CD4-positive, alpha-beta memory T cell (primary cell): ENCODE measurements around the gene CHI3L2. TPM values are rescaled to one million over a fixed set of nuclear protein-coding genes. Genes with fewer than 3 reads are reported as not detected.
A peak's percentile ranks its signal among the peaks of the same experiment; 100 is the strongest.

Source experiments
- CTCF ChIA-PET: fragments of 350-600 bp; sonication (Branson Sonifier 250); formaldehyde crosslinking; loops from one replicate; lab custom pipeline; 2021; ENCODE audit warnings: inconsistent platforms; ENCODE audit not compliant: partially characterized antibody; lab: Charles Lee
- POLR2A ChIA-PET: fragments of 350-600 bp; sonication (Branson Sonifier 250); formaldehyde crosslinking; loops from one replicate; lab custom pipeline; 2021; ENCODE audit not compliant: partially characterized antibody; lab: Charles Lee
- DNase-seq, 5 donors: peaks; one replicate each; pipeline versions ENCODE4 v3.0.0 to v3.0.0-alpha.2; 2020 to 2022; ENCODE audit warnings: mixed read lengths in 1 of 5
- H3K27ac ChIP-seq: one replicate; pipeline ENCODE4 v1.7.0; 2013; ENCODE audit warnings: low read depth, low read length
- H3K27me3 ChIP-seq: 2 replicates; pipeline ENCODE4 v1.7.0; 2013; ENCODE audit warnings: mild to moderate bottlenecking, low read length, moderate library complexity; ENCODE audit not compliant: insufficient read depth
- H3K36me3 ChIP-seq: 2 replicates; pipeline ENCODE4 v1.7.0; 2013; ENCODE audit warnings: mild to moderate bottlenecking, low read length, moderate library complexity; ENCODE audit not compliant: insufficient read depth
- H3K4me1 ChIP-seq: 2 replicates; pipeline ENCODE4 v1.7.0; 2013; ENCODE audit warnings: mild to moderate bottlenecking, low read length, moderate library complexity; ENCODE audit not compliant: insufficient read depth
- H3K4me3 ChIP-seq, 2 donors: one replicate each; pipeline ENCODE4 v1.7.0; 2013; ENCODE audit warnings: low read length in 2 of 2, mild to moderate bottlenecking in 1 of 2
- H3K9me3 ChIP-seq, 2 donors: one replicate each; pipeline ENCODE4 v1.7.0; 2013; ENCODE audit warnings: low read length in 2 of 2, control low read depth in 1 of 2; ENCODE audit not compliant: control insufficient read depth in 1 of 2
- H3K27ac Mint-ChIP-seq, 7 donors: one replicate each; pipeline ENCODE4 v1.8.0; 2020 to 2021; ENCODE audit warnings: mixed read lengths in 7 of 7, mild to moderate bottlenecking in 6 of 7, inconsistent platforms in 3 of 7, moderate library complexity in 3 of 7
- H3K27me3 Mint-ChIP-seq, 2 donors: one replicate each; pipeline ENCODE4 v1.8.0; 2020 to 2021; ENCODE audit warnings: mixed read lengths in 2 of 2
- H3K36me3 Mint-ChIP-seq, 2 donors: one replicate each; pipeline ENCODE4 v1.8.0; 2020 to 2021; ENCODE audit warnings: mixed read lengths in 2 of 2, inconsistent platforms in 1 of 2, mild to moderate bottlenecking in 1 of 2
- H3K4me1 Mint-ChIP-seq, 4 donors: one replicate each; pipeline ENCODE4 v1.8.0; 2020 to 2021; ENCODE audit warnings: mixed read lengths in 4 of 4, mild to moderate bottlenecking in 1 of 4
- H3K4me3 Mint-ChIP-seq, 8 donors: one replicate each; pipeline ENCODE4 v1.8.0; 2020 to 2021; ENCODE audit warnings: mixed read lengths in 8 of 8, mild to moderate bottlenecking in 7 of 8, moderate library complexity in 6 of 8, inconsistent platforms in 3 of 8
- H3K9me3 Mint-ChIP-seq, 8 donors: one replicate each; pipeline ENCODE4 v1.8.0; 2020 to 2021; ENCODE audit warnings: mixed read lengths in 8 of 8, mild to moderate bottlenecking in 5 of 8, inconsistent platforms in 3 of 8, moderate library complexity in 1 of 8
- intact Hi-C: fragments of 100-400 bp; cut with micrococcal nuclease; formaldehyde crosslinking; loops from one replicate; pipeline ENCODE4 v1.15.1; 2023
- polyA plus RNA-seq, 2 donors: library from polyadenylated mRNA; unstranded; fragments of 300-500 nt; fragmentation: Illumina TruSeq; gene quantifications; one replicate each; pipeline ENCODE4 v1.2.3, GENCODE V29; 2021
- total RNA-seq, 2 experiments: library from RNA; stranded (reverse); gene quantifications; one replicate each; pipeline ENCODE4 v1.2.3, GENCODE V29; 2021

Gene CHI3L2
- total and polyA plus RNA-seq, 4 experiments from 2014 or later = 1.7 to 18.2 (median 8.8) TPM

- Mint-ChIP-seq H3K27ac (no peak overlapping the region), H3K27me3 (peaks cover 15 to 27% of the 10 kb centered on the region in 2 donors), H3K9me3 (peaks cover under 1 to 8% (median 4%) of the 10 kb centered on the region in 8 donors), H3K36me3 (peaks cover 0 to 7% of the 10 kb centered on the region in 2 donors), H3K4me1 (peaks cover 11 to 28% (median 14%) of the 10 kb centered on the region in 4 donors), H3K4me3 (peak overlapping the region in 7 of 8 donors; percentile 22 to 77 (median 59))
- CTCF ChIA-PET = interaction anchor here (1.6 kb wide), 1 partner anchor 48 kb away, joined by 5 read pairs; no protein-coding TSS in a partner anchor
- Histone ChIP-seq H3K27ac (no peak overlapping the region), H3K9me3 (no peaks in the 10 kb centered on the region), H3K27me3 (peaks cover 9% of the 10 kb centered on the region), H3K36me3 (no peaks in the 10 kb centered on the region), H3K4me3 (no peak overlapping the region), H3K4me1 (peaks cover 16% of the 10 kb centered on the region)
- peak in 1 of 5 donors; percentile 3 for DNase-seq
- POLR2A ChIA-PET = interaction anchor here (1.0 to 1.4 kb wide), 3 partner anchors 72 to 178 kb away, joined by 3 read pairs; partner anchors contain the start of gene WDR77
- intact Hi-C loops = no loop called here
These were observed 43.4 kb downstream of the CHI3L2 start for GRCh38 chr1:111270771-111271463.

GRCh38 chr1:111271464-111271801 lies 43.9 kb downstream of the CHI3L2 start:
- Histone ChIP-seq H3K36me3 (no peaks in the 10 kb centered on the region), H3K4me1 (peaks cover 16% of the 10 kb centered on the region), H3K4me3 (no peak overlapping the region), H3K27ac (no peak overlapping the region), H3K27me3 (peaks cover 9% of the 10 kb centered on the region), H3K9me3 (no peaks in the 10 kb centered on the region)
- Mint-ChIP-seq H3K4me3 (peak overlapping the region in 6 of 8 donors; percentile 22 to 77 (median 60)), H3K36me3 (peaks cover 0 to 2% of the 10 kb centered on the region in 2 donors), H3K27me3 (peaks cover 15 to 27% of the 10 kb centered on the region in 2 donors), H3K4me1 (peaks cover 11 to 31% (median 16%) of the 10 kb centered on the region in 4 donors), H3K27ac (no peak overlapping the region), H3K9me3 (peaks cover 0 to 5% (median 1%) of the 10 kb centered on the region in 8 donors)
- DNase-seq = no peak
- POLR2A ChIA-PET = interaction anchor here (0.6 to 1.4 kb wide), 3 partner anchors 21 to 177 kb away, joined by 3 read pairs; partner anchors contain the start of gene WDR77
- CTCF ChIA-PET = interaction anchor here (0.6 to 1.6 kb wide), 2 partner anchors 48 to 63 kb away, joined by 3 to 5 read pairs; no protein-coding TSS in a partner anchor
- intact Hi-C loops = no loop called here

DNA sequence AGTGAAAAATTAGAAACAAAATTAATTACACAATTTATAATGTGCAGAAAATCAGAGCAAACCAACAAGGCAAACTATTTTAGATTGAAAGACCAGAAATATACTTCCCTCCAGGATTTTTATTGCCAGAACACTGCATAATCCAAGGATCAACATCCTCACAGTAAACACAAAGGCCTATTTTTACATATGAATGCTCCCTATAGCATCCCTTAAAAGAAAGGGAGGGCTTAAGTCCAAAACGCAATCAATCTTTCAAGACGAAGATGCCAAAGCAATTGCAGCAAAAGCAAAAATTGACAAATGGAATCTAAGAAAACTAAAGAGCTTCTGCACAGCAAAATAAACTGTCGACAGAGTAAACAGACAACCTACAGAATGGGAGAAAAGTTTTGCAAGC lies 44.6 kb downstream of the CHI3L2 start:
- no peak overlapping the region for H3K27ac Mint-ChIP-seq
- CTCF ChIA-PET = interaction anchor here (0.6 to 1.6 kb wide), 2 partner anchors 49 to 62 kb away, joined by 3 to 5 read pairs; no protein-coding TSS in a partner anchor
- Histone ChIP-seq H3K27ac (no peak overlapping the region), H3K4me1 (peaks cover 16% of the 10 kb centered on the region), H3K4me3 (no peak overlapping the region), H3K9me3 (no peaks in the 10 kb centered on the region), H3K36me3 (no peaks in the 10 kb centered on the region), H3K27me3 (peaks cover 9% of the 10 kb centered on the region)
- no peak for DNase-seq
- H3K36me3 Mint-ChIP-seq = no peaks in the 10 kb centered on the region
- POLR2A ChIA-PET = interaction anchor here (0.6 kb wide), 1 partner anchor 21 kb away, joined by 3 read pairs; no protein-coding TSS in a partner anchor
- H3K4me1 Mint-ChIP-seq = peaks cover 11 to 31% (median 16%) of the 10 kb centered on the region in 4 donors
- H3K9me3 Mint-ChIP-seq = peaks cover 0 to 4% (median 0%) of the 10 kb centered on the region in 8 donors
- peak overlapping the region in 1 of 8 donors; percentile 9 for H3K4me3 Mint-ChIP-seq
- H3K27me3 Mint-ChIP-seq = peaks cover 15 to 27% of the 10 kb centered on the region in 2 donors
- intact Hi-C loops = no loop called here

GRCh38 chr1:111274653-111275052 lies 47.1 kb downstream of the CHI3L2 start:
- no peaks in the 10 kb centered on the region for H3K36me3 Mint-ChIP-seq
- H3K4me3 Mint-ChIP-seq = peak overlapping the region in 7 of 8 donors; percentile 11 to 84 (median 63)
- ChIA-PET CTCF (interaction anchor here (1.3 kb wide), 1 partner anchor 51 kb away, joined by 4 read pairs; no protein-coding TSS in a partner anchor), POLR2A (interaction anchor here (0.6 kb wide), 1 partner anchor 75 kb away, joined by 3 read pairs; the partner anchor contains the start of gene DENND2D)
- Histone ChIP-seq H3K27ac (no peak overlapping the region), H3K4me1 (peaks cover 16% of the 10 kb centered on the region), H3K4me3 (no peak overlapping the region), H3K9me3 (no peaks in the 10 kb centered on the region), H3K27me3 (peaks cover 9% of the 10 kb centered on the region), H3K36me3 (no peaks in the 10 kb centered on the region)
- H3K4me1 Mint-ChIP-seq = peaks cover 11 to 42% (median 19%) of the 10 kb centered on the region in 4 donors
- H3K27ac Mint-ChIP-seq = peak overlapping the region in 4 of 7 donors; percentile 7 to 83 (median 21)
- DNase-seq = peak in 2 of 5 donors; percentile 6 to 14
- H3K27me3 Mint-ChIP-seq = peaks cover 13 to 25% of the 10 kb centered on the region in 2 donors
- peaks cover 0 to 4% (median 0%) of the 10 kb centered on the region in 8 donors for H3K9me3 Mint-ChIP-seq
- intact Hi-C loops = no loop called here

DNA sequence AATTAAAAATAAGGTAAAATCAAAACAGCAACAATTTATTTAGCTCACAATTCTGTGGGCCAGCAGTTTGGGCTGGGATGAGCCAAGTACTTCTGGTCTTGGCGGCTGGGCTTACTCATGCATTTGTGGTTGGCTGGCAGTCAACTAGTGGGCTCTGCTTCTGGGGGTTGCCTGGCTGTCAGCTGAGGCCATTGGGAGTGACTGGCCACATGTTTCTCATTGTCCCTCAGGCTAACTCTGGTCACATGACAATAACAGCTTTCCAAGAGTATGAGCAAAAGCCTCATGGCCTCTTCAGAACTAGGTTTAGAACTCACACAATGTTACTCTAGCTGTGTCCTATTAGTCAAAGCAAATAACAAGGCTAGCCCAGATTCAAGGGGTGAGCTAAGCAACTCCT lies 47.6 kb downstream of the CHI3L2 start:
- Mint-ChIP-seq H3K4me1 (peaks cover 11 to 42% (median 19%) of the 10 kb centered on the region in 4 donors), H3K4me3 (peak overlapping the region in 6 of 8 donors; percentile 36 to 84 (median 58)), H3K27me3 (peaks cover 13 to 22% of the 10 kb centered on the region in 2 donors), H3K9me3 (peaks cover 0 to 3% (median 0%) of the 10 kb centered on the region in 8 donors), H3K27ac (peak overlapping the region in 3 of 7 donors; percentile 7 to 80 (median 77)), H3K36me3 (no peaks in the 10 kb centered on the region)
- CTCF ChIA-PET = interaction anchor here (1.3 kb wide), 1 partner anchor 52 kb away, joined by 4 read pairs; no protein-coding TSS in a partner anchor
- Histone ChIP-seq H3K4me3 (no peak overlapping the region), H3K36me3 (no peaks in the 10 kb centered on the region), H3K4me1 (peaks cover 16% of the 10 kb centered on the region), H3K9me3 (no peaks in the 10 kb centered on the region), H3K27me3 (peaks cover 9% of the 10 kb centered on the region), H3K27ac (no peak overlapping the region)
- intact Hi-C loops = no loop called here
- POLR2A ChIA-PET = interaction anchor here (0.6 kb wide), 1 partner anchor 75 kb away, joined by 3 read pairs; the partner anchor contains the start of gene DENND2D
- no peak for DNase-seq

- intact Hi-C loops = no loop called here
- peaks cover 11 to 39% (median 19%) of the 10 kb centered on the region in 4 donors for H3K4me1 Mint-ChIP-seq
- no peaks in the 10 kb centered on the region for H3K36me3 Mint-ChIP-seq
- H3K4me3 Mint-ChIP-seq = peak overlapping the region in 2 of 8 donors; percentile 43 to 52
- Histone ChIP-seq H3K4me3 (no peak overlapping the region), H3K36me3 (no peaks in the 10 kb centered on the region), H3K4me1 (peaks cover 12% of the 10 kb centered on the region), H3K27ac (no peak overlapping the region), H3K27me3 (peaks cover 7% of the 10 kb centered on the region), H3K9me3 (no peaks in the 10 kb centered on the region)
- CTCF ChIA-PET = interaction anchor here (0.9 to 1.3 kb wide), 2 partner anchors 25 to 53 kb away, joined by 3 to 4 read pairs; no protein-coding TSS in a partner anchor
- peaks cover 8 to 16% of the 10 kb centered on the region in 2 donors for H3K27me3 Mint-ChIP-seq
- peaks cover 0 to 2% (median 0%) of the 10 kb centered on the region in 8 donors for H3K9me3 Mint-ChIP-seq
- no peak for DNase-seq
- peak overlapping the region in 2 of 7 donors; percentile 24 to 86 for H3K27ac Mint-ChIP-seq
- POLR2A ChIA-PET = no interaction called here
These were observed 48.4 kb downstream of the CHI3L2 start for GRCh38 chr1:111275780-111276433.
